MM.1S (cell line): Measurements from ENCODE around the gene LAPTM4A.
A peak's percentile ranks its signal among the peaks of the same experiment; 100 is the strongest.
"Not testable (repeated sequence)": the region's sequence is repeated elsewhere in the genome, so short reads cannot be mapped to it uniquely, and the experiment has no call there.

Experiments used
- DNase-seq: peaks from one replicate; pipeline ENCODE4 v3.0.0-alpha.2; 2015
- H2AFZ ChIP-seq: fragments of 300-600 bp; sonication (generic); 2 replicates; pipeline ENCODE4 v1.6.0; 2016; ENCODE audit warnings: antibody characterized with exemption, low read length
- H3F3A ChIP-seq: fragments of 300-600 bp; sonication (generic); 2 replicates; pipeline ENCODE4 v1.6.1; 2016; ENCODE audit warnings: mild to moderate bottlenecking, antibody characterized with exemption, low read length, moderate library complexity, mixed read lengths; ENCODE audit not compliant: insufficient read depth
- H3K27ac ChIP-seq: fragments of 300-600 bp; sonication (generic); 2 replicates; pipeline ENCODE4 v1.5.1; 2016; ENCODE audit warnings: mild to moderate bottlenecking, low read length
- H3K27me3 ChIP-seq: fragments of 300-600 bp; sonication (generic); replicated peaks from 2 replicates; pipeline ENCODE4 v1.6.0; 2016; ENCODE audit warnings: low read length; ENCODE audit not compliant: insufficient read depth
- H3K36me3 ChIP-seq: fragments of 300-600 bp; sonication (generic); replicated peaks from 2 replicates; pipeline ENCODE4 v1.6.1; 2016; ENCODE audit warnings: mild to moderate bottlenecking, low read length, mixed read lengths; ENCODE audit not compliant: insufficient read depth
- H3K4me1 ChIP-seq: fragments of 300-600 bp; sonication (generic); 2 replicates; pipeline ENCODE4 v1.6.1; 2016; ENCODE audit warnings: low read length, mixed read lengths
- H3K4me2 ChIP-seq: fragments of 300-600 bp; sonication (generic); 2 replicates; pipeline ENCODE4 v1.6.0; 2016; ENCODE audit warnings: low read depth, low read length
- H3K4me3 ChIP-seq: fragments of 300-600 bp; sonication (generic); 2 replicates; pipeline ENCODE4 v1.5.1; 2016; ENCODE audit warnings: low read length, mixed read lengths
- H3K79me2 ChIP-seq: fragments of 300-600 bp; sonication (generic); 2 replicates; pipeline ENCODE4 v1.6.1; 2016; ENCODE audit warnings: mixed run types, low read length, mixed read lengths
- H3K9ac ChIP-seq: fragments of 300-600 bp; sonication (generic); 2 replicates; pipeline ENCODE4 v1.6.1; 2016; ENCODE audit warnings: low read length, mixed read lengths
- H3K9me2 ChIP-seq: fragments of 300-600 bp; sonication (generic); replicated peaks from 2 replicates; pipeline ENCODE4 v1.6.1; 2016; ENCODE audit warnings: mild to moderate bottlenecking, low read length, mixed read lengths; ENCODE audit not compliant: insufficient read depth
- H3K9me3 ChIP-seq: fragments of 300-600 bp; sonication (generic); replicated peaks from 2 replicates; pipeline ENCODE4 v1.6.1; 2016; ENCODE audit warnings: mild to moderate bottlenecking, low read length, mixed read lengths; ENCODE audit not compliant: insufficient read depth
- H4K20me1 ChIP-seq: fragments of 300-600 bp; sonication (generic); 2 replicates; pipeline ENCODE4 v1.6.1; 2016; ENCODE audit warnings: mild to moderate bottlenecking, low read length, moderate library complexity, mixed read lengths; ENCODE audit not compliant: insufficient read depth
- CTCF ChIP-seq: fragments of 300-600 bp; sonication (generic); IDR thresholded peaks from 2 replicates; pipeline ENCODE4 v1.5.1; 2016; ENCODE audit warnings: antibody characterized with exemption, low read length, mixed read lengths
- EZH2 ChIP-seq: fragments of 300-600 bp; sonication (generic); optimal IDR thresholded peaks from 2 replicates; pipeline ENCODE3; 2017; ENCODE audit warnings: low read depth, mild to moderate bottlenecking, antibody characterized with exemption, low read length, mixed read lengths
- EZH2phosphoT487 ChIP-seq: fragments of 300-600 bp; sonication (generic); IDR thresholded peaks from 2 replicates; pipeline ENCODE4 v1.6.1; 2018; ENCODE audit warnings: antibody characterized with exemption, low read length

LAPTM4A gene

GRCh38 chr2:20050104-20050645 is 1.3 kb downstream of the LAPTM4A start:
- Histone ChIP-seq H3K27ac (peak overlapping the region; percentile 90), H3K9me2 (no peaks in the 10 kb centered on the region), H3K4me2 (peak overlapping the region; percentile 89), H3K4me3 (peak overlapping the region; percentile 86), H3K4me1 (peaks cover 19% of the 10 kb centered on the region), H3K27me3 (no peaks in the 10 kb centered on the region), H3K79me2 (peaks cover 58% of the 10 kb centered on the region), H4K20me1 (no peaks in the 10 kb centered on the region), H2AFZ (0 out of 2 replicates have a peak overlapping the region, but pooled peaks have one; percentile 4), H3F3A (peaks cover 8% of the 10 kb centered on the region; the same call in 1 of the 2 replicates), H3K36me3 (no peaks in the 10 kb centered on the region), H3K9me3 (no peaks in the 10 kb centered on the region), H3K9ac (peak overlapping the region; percentile 93)
- TF ChIP-seq CTCF (no peak), EZH2phosphoT487 (no peak), EZH2 (no peak)
- peak; percentile 37 for DNase-seq

GRCh38 chr2:20049637-20050036 is 1.8 kb downstream of the LAPTM4A start:
- no peaks in the 10 kb centered on the region for H3K36me3 ChIP-seq
- peak overlapping the region; percentile 90; the same call in 1 of the 2 replicates for H3K27ac ChIP-seq
- H3K79me2 ChIP-seq, result peaks cover 63% of the 10 kb centered on the region
- peak overlapping the region; percentile 93; the same call in 1 of the 2 replicates for H3K9ac ChIP-seq
- TF ChIP-seq CTCF, result no peak
- no peak for TF ChIP-seq EZH2
- no peak for TF ChIP-seq EZH2phosphoT487
- no peaks in the 10 kb centered on the region for H4K20me1 ChIP-seq
- no peaks in the 10 kb centered on the region for H3K9me2 ChIP-seq
- no peak for DNase-seq
- no peak overlapping the region for H2AFZ ChIP-seq
- peaks cover 8% of the 10 kb centered on the region; the same call in 1 of the 2 replicates for H3F3A ChIP-seq
- peak overlapping the region; percentile 89 for H3K4me2 ChIP-seq
- no peaks in the 10 kb centered on the region for H3K27me3 ChIP-seq
- peaks cover 19% of the 10 kb centered on the region for H3K4me1 ChIP-seq
- peak overlapping the region; percentile 86 for H3K4me3 ChIP-seq
- H3K9me3 ChIP-seq, result no peaks in the 10 kb centered on the region

- H3K9ac ChIP-seq, result no peak overlapping the region
- TF ChIP-seq CTCF, result no peak
- no peak for TF ChIP-seq EZH2
- no peak for TF ChIP-seq EZH2phosphoT487
- no peak overlapping the region for H2AFZ ChIP-seq
- H3K27ac ChIP-seq, result no peak overlapping the region
- no peaks in the 10 kb centered on the region for H3K27me3 ChIP-seq
- H3K36me3 ChIP-seq, result no peaks in the 10 kb centered on the region
- no peaks in the 10 kb centered on the region for H4K20me1 ChIP-seq
- peaks cover 19% of the 10 kb centered on the region for H3K4me1 ChIP-seq
- H3K79me2 ChIP-seq, result peaks cover 72% of the 10 kb centered on the region
- DNase-seq, result no peak
- peak overlapping the region; percentile 86 for H3K4me3 ChIP-seq
- H3K9me2 ChIP-seq, result no peaks in the 10 kb centered on the region
- no peaks in the 10 kb centered on the region for H3K9me3 ChIP-seq
- peak overlapping the region; percentile 89; the same call in 1 of the 2 replicates for H3K4me2 ChIP-seq
- H3F3A ChIP-seq, result peaks cover 8% of the 10 kb centered on the region; the same call in 1 of the 2 replicates
Observed at GRCh38 chr2:20048488-20049448, 2.7 kb downstream of the LAPTM4A start.

DNA sequence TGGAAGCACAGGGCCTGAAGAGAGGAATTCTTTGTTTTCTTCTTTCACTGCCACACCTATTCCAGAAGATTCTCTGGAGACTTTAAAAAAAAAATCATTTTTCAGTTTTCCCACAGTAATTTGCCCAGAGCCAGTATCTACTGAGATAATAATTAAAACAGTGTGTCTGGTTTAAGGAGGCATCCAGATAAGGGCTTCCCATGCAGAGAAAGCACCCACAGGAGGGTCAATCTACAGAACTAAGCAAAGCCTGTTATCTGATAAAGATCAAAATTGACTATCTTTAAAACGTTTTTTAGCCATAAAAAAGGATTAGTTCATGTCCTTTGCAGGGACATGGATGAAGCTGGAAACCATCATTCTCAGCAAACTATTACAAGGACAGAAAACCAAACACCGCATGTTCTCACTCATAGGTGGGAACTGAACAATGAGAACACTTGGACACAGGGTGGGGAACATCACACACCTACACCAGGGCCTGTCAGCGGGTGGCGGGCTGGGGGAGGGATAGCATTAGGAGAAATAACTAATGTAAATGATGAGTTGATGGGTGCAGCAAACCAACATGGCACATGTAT is 5.6 kb downstream of the LAPTM4A start:
- peaks cover 13% of the 10 kb centered on the region for H3K4me1 ChIP-seq
- H3K27ac ChIP-seq, H3K4me2 ChIP-seq, H3K4me3 ChIP-seq, H3K9me2 ChIP-seq, DNase-seq, H3K36me3 ChIP-seq, H3F3A ChIP-seq, H3K9me3 ChIP-seq, H3K27me3 ChIP-seq, H4K20me1 ChIP-seq, H3K9ac ChIP-seq, H2AFZ ChIP-seq: not testable (repeated sequence)
- peaks cover 92% of the 10 kb centered on the region for H3K79me2 ChIP-seq
